Lower leg skin (tissue), 4 donors: ENCODE results near the gene PXMP2. TPM values are rescaled to one million over a fixed set of nuclear protein-coding genes. Genes with fewer than 3 reads are reported as not detected.
"Not testable (repeated sequence)": the region's sequence is repeated elsewhere in the genome, so short reads cannot be mapped to it uniquely, and the experiment has no call there.

Source experiments
- DNase-seq, 2 donors: peaks; one replicate each; pipeline ENCODE4 v3.0.0-alpha.2; 2019; ENCODE audit warnings: low spot score in 2 of 2
- H3K4me3 ChIP-seq: fragments of 200-600 bp; sonication (generic); 2 replicates; pipeline ENCODE4 v1.5.1; 2017; ENCODE audit warnings: mild to moderate bottlenecking, low read depth; ENCODE audit not compliant: poor library complexity, severe bottlenecking
- POLR2A ChIP-seq, 2 donors: fragments of 450-650 bp; IDR thresholded peaks; one replicate each; pipeline ENCODE4 v1.6.1; 2016 to 2017; ENCODE audit warnings: antibody characterized with exemption in 2 of 2, mild to moderate bottlenecking in 1 of 2, moderate library complexity in 1 of 2
- WGBS, 2 donors: methylation state at CpG; one replicate each; pipeline ENCODE4 v1.1.5; 2018; 5-methylcytosine and 5-hydroxymethylcytosine counted together
- intact Hi-C: fragments of 100-400 bp; cut with DNase I; formaldehyde crosslinking; loops from one replicate; pipeline ENCODE4 v1.15.0; 2023; ENCODE audit warnings: low total_unique reads
- total RNA-seq, 4 donors: library from RNA; depleted of rRNA; stranded (reverse); fragments of >200 nt; gene quantifications; one replicate each; pipeline ENCODE4 v1.1.0, GENCODE V29; 2016
- TF ChIP-seq, protein P1 (sequence below), 3 donors: fragments of 450-650 bp; IDR thresholded peaks; one replicate each; pipeline ENCODE4 v1.5.1; 2016; ENCODE audit warnings: antibody characterized with exemption in 3 of 3, mild to moderate bottlenecking in 3 of 3, moderate library complexity in 2 of 3

PXMP2 gene
- total RNA-seq, 4 donors from 2014 or later, result 13.7 to 33.4 (median 19.1) TPM

DNA sequence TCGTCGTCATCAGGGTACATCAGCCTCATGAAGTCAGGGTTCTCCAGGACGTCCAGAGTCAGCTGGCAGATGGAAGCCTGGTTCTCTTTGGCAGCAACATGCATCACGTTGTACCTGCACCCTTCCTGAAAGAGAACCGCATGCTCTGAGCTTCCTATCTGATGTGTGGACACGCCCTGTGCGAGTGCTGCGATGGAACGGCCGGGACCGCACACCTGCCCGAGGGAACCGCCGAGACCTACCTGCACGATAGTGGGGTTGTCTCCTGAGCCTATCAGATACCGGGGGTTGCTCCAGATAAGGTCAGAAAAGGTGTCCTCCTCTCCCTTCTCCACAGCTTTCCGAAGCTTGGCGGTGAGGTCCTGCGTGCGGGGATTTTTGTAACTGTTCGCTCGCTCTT lies 60.5 kb downstream of the PXMP2 start:
- H3K4me3 ChIP-seq, result no peak overlapping the region
- intact Hi-C loops, result no loop called here
- 94 to 96% methylated on average over 18 to 22 of the region's 22 CpGs for WGBS, 2 donors
- DNase-seq, result no peak
- TF ChIP-seq, protein P1, sequence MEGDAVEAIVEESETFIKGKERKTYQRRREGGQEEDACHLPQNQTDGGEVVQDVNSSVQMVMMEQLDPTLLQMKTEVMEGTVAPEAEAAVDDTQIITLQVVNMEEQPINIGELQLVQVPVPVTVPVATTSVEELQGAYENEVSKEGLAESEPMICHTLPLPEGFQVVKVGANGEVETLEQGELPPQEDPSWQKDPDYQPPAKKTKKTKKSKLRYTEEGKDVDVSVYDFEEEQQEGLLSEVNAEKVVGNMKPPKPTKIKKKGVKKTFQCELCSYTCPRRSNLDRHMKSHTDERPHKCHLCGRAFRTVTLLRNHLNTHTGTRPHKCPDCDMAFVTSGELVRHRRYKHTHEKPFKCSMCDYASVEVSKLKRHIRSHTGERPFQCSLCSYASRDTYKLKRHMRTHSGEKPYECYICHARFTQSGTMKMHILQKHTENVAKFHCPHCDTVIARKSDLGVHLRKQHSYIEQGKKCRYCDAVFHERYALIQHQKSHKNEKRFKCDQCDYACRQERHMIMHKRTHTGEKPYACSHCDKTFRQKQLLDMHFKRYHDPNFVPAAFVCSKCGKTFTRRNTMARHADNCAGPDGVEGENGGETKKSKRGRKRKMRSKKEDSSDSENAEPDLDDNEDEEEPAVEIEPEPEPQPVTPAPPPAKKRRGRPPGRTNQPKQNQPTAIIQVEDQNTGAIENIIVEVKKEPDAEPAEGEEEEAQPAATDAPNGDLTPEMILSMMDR (IDR thresholded peaks at IDR 0.05), result no peak
- TF ChIP-seq POLR2A (IDR thresholded peaks at IDR 0.05), result no peak

DNA sequence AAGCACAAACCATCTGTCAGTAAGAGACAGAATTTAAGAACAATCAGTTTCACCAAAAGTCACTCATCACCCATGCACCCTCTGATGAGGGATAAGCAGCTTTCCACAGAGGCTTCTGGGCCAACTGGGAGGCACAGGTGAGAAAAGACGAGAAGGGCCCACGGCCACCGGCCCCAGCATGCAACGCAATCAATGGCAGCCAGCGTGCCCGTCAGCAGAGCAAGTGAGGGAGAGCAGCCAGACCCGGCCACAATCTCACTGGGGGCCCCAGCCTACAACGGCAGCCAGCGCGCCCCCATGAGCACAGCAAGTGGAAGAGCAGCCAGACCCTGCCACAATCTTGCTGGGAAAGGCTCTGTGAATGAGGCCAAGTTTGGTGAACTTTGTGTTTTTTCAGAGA lies 60.9 kb downstream of the PXMP2 start:
- WGBS, 2 donors, result 87 to 90% methylated on average over 9 to 10 of the region's 10 CpGs
- intact Hi-C loops, result no loop called here
- no peak overlapping the region for H3K4me3 ChIP-seq
- TF ChIP-seq, protein P1 (IDR thresholded peaks at IDR 0.05), result no peak
- TF ChIP-seq POLR2A (IDR thresholded peaks at IDR 0.05), result no peak
- no peak for DNase-seq

DNA sequence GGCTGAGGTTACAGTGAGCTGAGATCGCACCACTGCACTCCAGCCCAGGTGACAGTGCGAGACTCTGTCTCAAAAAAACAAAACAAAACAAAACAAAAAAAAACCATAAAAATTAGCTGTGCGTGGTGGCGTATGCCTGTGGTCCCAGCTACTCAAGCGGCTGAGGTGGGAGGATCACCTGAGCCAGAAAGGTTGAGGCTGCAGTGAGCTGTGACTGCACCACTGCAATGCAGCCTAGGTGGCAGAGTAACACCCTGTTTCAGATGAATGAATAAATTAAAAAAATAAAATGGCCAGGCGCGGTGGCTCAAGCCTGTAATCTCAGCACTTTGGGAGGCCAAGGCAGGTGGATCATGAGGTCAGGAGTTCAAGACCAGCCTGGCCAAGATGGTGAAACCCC lies 66.3 kb downstream of the PXMP2 start:
- DNase-seq, H3K4me3 ChIP-seq, intact Hi-C loops: not testable (repeated sequence)
- WGBS, 2 donors, result 96% methylated on average over 7 of the region's 7 CpGs

DNA sequence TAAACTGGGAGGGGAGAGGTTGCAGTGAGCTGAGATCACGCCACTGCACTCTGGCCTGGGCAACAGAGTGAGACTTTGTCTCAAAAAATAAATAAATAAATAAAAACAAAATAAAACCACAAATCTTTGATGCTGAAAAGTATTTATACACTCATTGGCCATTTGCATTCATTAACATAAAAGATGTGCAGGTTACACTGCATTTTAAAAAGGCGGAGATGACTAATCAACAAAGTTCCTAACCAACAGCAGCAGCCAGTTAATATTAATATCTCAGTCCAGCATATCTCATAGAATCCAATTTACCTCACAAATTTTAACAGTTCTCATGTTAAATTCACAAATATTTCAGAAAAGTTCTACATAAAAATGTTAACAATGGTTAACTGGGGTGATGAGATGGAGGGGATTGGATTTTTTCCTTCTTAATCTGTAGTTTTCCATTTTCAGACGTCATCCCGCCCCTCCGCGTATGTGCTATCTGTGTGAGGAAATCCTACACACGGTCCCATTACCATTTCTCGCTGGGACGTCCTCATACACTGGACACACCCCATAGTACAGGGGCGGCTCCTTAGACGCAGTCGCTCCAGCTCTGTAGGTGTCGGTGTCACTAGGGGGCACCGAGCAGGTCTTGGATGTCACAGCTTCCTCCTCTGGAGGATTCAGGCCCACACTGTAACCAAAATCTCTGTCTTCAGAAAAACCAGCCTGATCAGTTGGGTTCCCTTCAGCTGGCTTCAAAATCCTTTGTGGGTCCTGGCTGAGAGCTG lies 67.0 kb downstream of the PXMP2 start:
- DNase-seq, result no peak
- H3K4me3 ChIP-seq, result no peak overlapping the region
- WGBS, 2 donors, result 81 to 82% methylated on average over 14 of the region's 14 CpGs
- TF ChIP-seq, protein P1 (IDR thresholded peaks at IDR 0.05), result no peak
- TF ChIP-seq POLR2A (IDR thresholded peaks at IDR 0.05), result no peak
- intact Hi-C loops, result no loop called here

Other genes starting within 250 kb of the PXMP2 start
- gene FBRSL1, start 197.4 kb upstream of the PXMP2 start, total RNA-seq, result 100 to 1,000 TPM in 1 of 4 donors, 10 to 100 TPM in 3; 15.5 to 250 (median 19.6) TPM
- not detected for gene LRCOL1, start 77.0 kb upstream of the PXMP2 start, total RNA-seq
- gene P2RX2, start 68.8 kb upstream of the PXMP2 start, total RNA-seq, result not detected
- 10 to 100 TPM; 25.8 to 66.0 (median 36.9) TPM for gene POLE, start 245 bp upstream of the PXMP2 start, total RNA-seq
- gene PGAM5, start 23.3 kb downstream of the PXMP2 start, total RNA-seq, result 10 to 100 TPM; 28.1 to 54.6 (median 32.8) TPM
- gene ANKLE2, start 74.2 kb downstream of the PXMP2 start, total RNA-seq, result 10 to 100 TPM; 57.9 to 94.5 (median 60.5) TPM
- gene GOLGA3, start 141.3 kb downstream of the PXMP2 start, total RNA-seq, result 10 to 100 TPM; 44.5 to 81.0 (median 74.7) TPM
- 10 to 100 TPM; 27.2 to 34.7 (median 30.6) TPM for gene CHFR, start 200.0 kb downstream of the PXMP2 start, total RNA-seq